Right lung (tissue), 5 donors: ENCODE data around the gene CDH20. TPM values are rescaled to one million over a fixed set of nuclear protein-coding genes. Genes with fewer than 3 reads are reported as not detected.
"Not testable (repeated sequence)": the region's sequence is repeated elsewhere in the genome, so short reads cannot be mapped to it uniquely, and the experiment has no call there.

Experiments
- DNase-seq, 2 donors: peaks; one replicate each; pipeline ENCODE4 v3.0.0-alpha.2; 2013
- polyA plus RNA-seq, 5 donors: library from polyadenylated mRNA; unstranded; fragments of 120-200 nt; gene quantifications; one replicate each; pipeline versions ENCODE4 v1.2.1 to v1.2.3, GENCODE V29; 2013; ENCODE audit warnings: inconsistent platforms in 1 of 5, low replicate concordance in 1 of 5; ENCODE audit not compliant: insufficient read length in 5 of 5, insufficient read depth in 1 of 5

Gene CDH20
- polyA plus RNA-seq, 5 donors = 0.13 to 0.89 (median 0.35) TPM

GRCh38 chr18:61340148-61340547 lies 6.9 kb downstream of the CDH20 start:
- DNase-seq = no peak

GRCh38 chr18:61348230-61348629 lies 15.0 kb downstream of the CDH20 start:
- no peak for DNase-seq

- DNase-seq = no peak
Measured at GRCh38 chr18:61350578-61350977, 17.3 kb downstream of the CDH20 start.

GRCh38 chr18:61352059-61352458 lies 18.8 kb downstream of the CDH20 start:
- DNase-seq = no peak

GRCh38 chr18:61352611-61353010 lies 19.4 kb downstream of the CDH20 start:
- no peak for DNase-seq

- DNase-seq = no peak
Measured at GRCh38 chr18:61360404-61361383, 27.5 kb downstream of the CDH20 start.

GRCh38 chr18:61362511-61362910 lies 29.3 kb downstream of the CDH20 start:
- DNase-seq = no peak

- no peak for DNase-seq
Measured at GRCh38 chr18:61364953-61365352, 31.7 kb downstream of the CDH20 start.

GRCh38 chr18:61368001-61368400 lies 34.8 kb downstream of the CDH20 start:
- DNase-seq = no peak

- DNase-seq = not testable (repeated sequence)
Measured at GRCh38 chr18:61369671-61370070, 36.4 kb downstream of the CDH20 start.

GRCh38 chr18:61371111-61371510 lies 37.9 kb downstream of the CDH20 start:
- no peak for DNase-seq

GRCh38 chr18:61379827-61380226 lies 46.6 kb downstream of the CDH20 start:
- no peak for DNase-seq

- DNase-seq = no peak
Measured at GRCh38 chr18:61388010-61388409, 54.8 kb downstream of the CDH20 start.

GRCh38 chr18:61394983-61395382 lies 61.8 kb downstream of the CDH20 start:
- DNase-seq = no peak

- DNase-seq = no peak
Measured at GRCh38 chr18:61397222-61397621, 64.0 kb downstream of the CDH20 start.

- DNase-seq = no peak
Measured at GRCh38 chr18:61398961-61399705, 65.9 kb downstream of the CDH20 start.

- DNase-seq = no peak
Measured at GRCh38 chr18:61400016-61400635, 66.9 kb downstream of the CDH20 start.

- no peak for DNase-seq
Measured at GRCh38 chr18:61400716-61401115, 67.5 kb downstream of the CDH20 start.

GRCh38 chr18:61402726-61403125 lies 69.5 kb downstream of the CDH20 start:
- no peak for DNase-seq

- DNase-seq = no peak
Measured at GRCh38 chr18:61413396-61413795, 80.2 kb downstream of the CDH20 start.

GRCh38 chr18:61414086-61414485 lies 80.9 kb downstream of the CDH20 start:
- DNase-seq = no peak

GRCh38 chr18:61419763-61420162 lies 86.5 kb downstream of the CDH20 start:
- no peak for DNase-seq
